Naive thymus-derived CD4-positive, alpha-beta T cell (primary cell): ENCODE measurements around the gene IL36B. TPM values are rescaled to one million over a fixed set of nuclear protein-coding genes. Genes with fewer than 3 reads are reported as not detected.

ENCODE experiments used
- ATAC-seq: fragments of 150-1000 bp; cut with Tn5 transposase; 2 replicates; pipeline ENCODE4 v1.10.0; 2021; ENCODE audit warnings: mild to moderate bottlenecking, moderate library complexity
- CTCF ChIA-PET: fragments of 350-600 bp; sonication (Branson Sonifier 250); formaldehyde crosslinking; loops from one replicate; lab custom pipeline; 2021; ENCODE audit warnings: antibody characterized with exemption; lab: Charles Lee
- POLR2A ChIA-PET: fragments of 350-600 bp; sonication (Branson Sonifier 250); formaldehyde crosslinking; loops from one replicate; lab custom pipeline; 2021; ENCODE audit warnings: antibody characterized with exemption, inconsistent platforms; lab: Charles Lee
- DNase-seq, 9 donors: peaks; one replicate each; pipeline versions ENCODE4 v3.0.0 to v3.0.0-alpha.2; 2020 to 2022; ENCODE audit warnings: mixed read lengths in 1 of 9
- H3K27ac ChIP-seq: one replicate; pipeline ENCODE4 v1.7.0; 2013; ENCODE audit warnings: mild to moderate bottlenecking, low read depth, low read length, moderate library complexity
- H3K27me3 ChIP-seq, 2 donors: one replicate each; pipeline ENCODE4 v1.7.0; 2013; ENCODE audit warnings: low read length in 2 of 2, mild to moderate bottlenecking in 2 of 2, moderate library complexity in 2 of 2; ENCODE audit not compliant: control insufficient read depth in 2 of 2, insufficient read depth in 2 of 2
- H3K36me3 ChIP-seq, 3 experiments: 1 replicate in 2 of 3; 2 replicates in 1 of 3; pipeline ENCODE4 v1.7.0; 2013; ENCODE audit warnings: low read length in 3 of 3, mild to moderate bottlenecking in 3 of 3, moderate library complexity in 1 of 3; ENCODE audit not compliant: insufficient read depth in 3 of 3, control insufficient read depth in 2 of 3
- H3K4me1 ChIP-seq, 2 donors: one replicate each; pipeline ENCODE4 v1.7.0; 2013; ENCODE audit warnings: low read length in 2 of 2, mild to moderate bottlenecking in 2 of 2, moderate library complexity in 1 of 2; ENCODE audit not compliant: control insufficient read depth in 2 of 2, insufficient read depth in 2 of 2
- H3K4me3 ChIP-seq: 2 replicates; pipeline ENCODE4 v1.7.0; 2013; ENCODE audit warnings: mild to moderate bottlenecking, low read length
- H3K9me3 ChIP-seq, 3 experiments: 1 replicate in 2 of 3; 2 replicates in 1 of 3; pipeline ENCODE4 v1.7.0; 2013; ENCODE audit warnings: low read length in 3 of 3; ENCODE audit not compliant: control insufficient read depth in 2 of 3
- H3K27ac Mint-ChIP-seq, 9 donors: one replicate each; pipeline ENCODE4 v1.8.0; 2020 to 2022; ENCODE audit warnings: mixed read lengths in 9 of 9, mild to moderate bottlenecking in 8 of 9, moderate library complexity in 5 of 9, inconsistent platforms in 2 of 9
- H3K27me3 Mint-ChIP-seq, 5 donors: one replicate each; pipeline ENCODE4 v1.8.0; 2021 to 2022; ENCODE audit warnings: mixed read lengths in 5 of 5, mild to moderate bottlenecking in 1 of 5
- H3K36me3 Mint-ChIP-seq, 5 donors: one replicate each; pipeline ENCODE4 v1.8.0; 2020 to 2022; ENCODE audit warnings: mixed read lengths in 5 of 5, mild to moderate bottlenecking in 3 of 5, inconsistent platforms in 1 of 5
- H3K4me1 Mint-ChIP-seq, 7 donors: one replicate each; pipeline ENCODE4 v1.8.0; 2020 to 2022; ENCODE audit warnings: mixed read lengths in 7 of 7, mild to moderate bottlenecking in 3 of 7, inconsistent platforms in 1 of 7
- H3K4me3 Mint-ChIP-seq, 10 donors: one replicate each; pipeline ENCODE4 v1.8.0; 2020 to 2022; ENCODE audit warnings: mild to moderate bottlenecking in 10 of 10, mixed read lengths in 10 of 10, moderate library complexity in 6 of 10, inconsistent platforms in 2 of 10
- H3K9me3 Mint-ChIP-seq, 11 donors: one replicate each; pipeline ENCODE4 v1.8.0; 2020 to 2022; ENCODE audit warnings: mixed read lengths in 11 of 11, mild to moderate bottlenecking in 4 of 11, inconsistent platforms in 1 of 11, moderate library complexity in 1 of 11
- intact Hi-C, 2 donors: fragments of 100-400 bp; cut with micrococcal nuclease; formaldehyde crosslinking; loops; one replicate each; pipeline ENCODE4 v1.15.1; 2023
- polyA plus RNA-seq, 2 donors: library from polyadenylated mRNA; unstranded; fragments of 300-500 nt; fragmentation: Illumina TruSeq; gene quantifications; one replicate each; pipeline ENCODE4 v1.2.3, GENCODE V29; 2021
- total RNA-seq, 6 experiments: library from RNA in 5 of 6; stranded (reverse) in 5 of 6; gene quantifications; 1 replicate in 5 of 6; 2 replicates in 1 of 6; pipeline ENCODE4 v1.2.3 and lab custom pipeline; 2021 to 2026

The IL36B gene
- total and polyA plus RNA-seq, 7 experiments from 2014 or later, result not detected

DNA sequence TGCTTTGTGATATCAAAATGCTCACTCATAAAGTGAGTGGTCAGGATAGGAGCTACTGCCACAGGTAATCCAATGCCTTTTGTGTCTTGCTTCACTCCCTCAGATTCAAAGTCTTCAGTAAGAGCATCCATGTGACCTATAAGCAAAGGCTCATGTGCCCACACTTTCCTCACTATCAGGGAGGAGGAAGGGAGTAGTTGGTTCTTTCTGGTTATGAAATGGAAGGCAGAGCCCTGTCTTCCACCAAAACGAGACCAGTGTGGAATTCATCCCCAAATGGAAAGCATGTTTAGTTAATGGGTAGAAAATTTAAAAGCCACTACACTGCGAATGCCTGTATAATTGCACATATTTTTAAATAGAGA lies 40.9 kb upstream of the IL36B start:
- no peak overlapping the region for H3K4me3 Mint-ChIP-seq
- no peak overlapping the region for H3K27ac ChIP-seq
- H3K36me3 Mint-ChIP-seq, result peaks cover 5 to 26% (median 8%) of the 10 kb centered on the region in 5 donors
- CTCF ChIA-PET, result no interaction called here
- intact Hi-C loops, result no loop called here
- H3K36me3 ChIP-seq, result no peaks in the 10 kb centered on the region
- POLR2A ChIA-PET, result interaction anchor here (1.7 kb wide), 1 partner anchor 13 kb away, joined by 3 read pairs; no protein-coding TSS in a partner anchor
- H3K27me3 ChIP-seq, result peaks cover 0 to 3% of the 10 kb centered on the region in 2 donors
- H3K9me3 Mint-ChIP-seq, result peaks cover 0 to 30% (median 14%) of the 10 kb centered on the region in 11 donors
- ATAC-seq (no peak), DNase-seq (no peak)
- H3K4me1 ChIP-seq, result peaks cover 4 to 5% of the 10 kb centered on the region in 2 donors
- no peaks in the 10 kb centered on the region for H3K9me3 ChIP-seq
- H3K27ac Mint-ChIP-seq, result no peak overlapping the region
- no peak overlapping the region for H3K4me3 ChIP-seq
- peaks cover 0 to 6% (median 0%) of the 10 kb centered on the region in 5 donors for H3K27me3 Mint-ChIP-seq
- peaks cover 7 to 19% (median 11%) of the 10 kb centered on the region in 7 donors for H3K4me1 Mint-ChIP-seq

DNA sequence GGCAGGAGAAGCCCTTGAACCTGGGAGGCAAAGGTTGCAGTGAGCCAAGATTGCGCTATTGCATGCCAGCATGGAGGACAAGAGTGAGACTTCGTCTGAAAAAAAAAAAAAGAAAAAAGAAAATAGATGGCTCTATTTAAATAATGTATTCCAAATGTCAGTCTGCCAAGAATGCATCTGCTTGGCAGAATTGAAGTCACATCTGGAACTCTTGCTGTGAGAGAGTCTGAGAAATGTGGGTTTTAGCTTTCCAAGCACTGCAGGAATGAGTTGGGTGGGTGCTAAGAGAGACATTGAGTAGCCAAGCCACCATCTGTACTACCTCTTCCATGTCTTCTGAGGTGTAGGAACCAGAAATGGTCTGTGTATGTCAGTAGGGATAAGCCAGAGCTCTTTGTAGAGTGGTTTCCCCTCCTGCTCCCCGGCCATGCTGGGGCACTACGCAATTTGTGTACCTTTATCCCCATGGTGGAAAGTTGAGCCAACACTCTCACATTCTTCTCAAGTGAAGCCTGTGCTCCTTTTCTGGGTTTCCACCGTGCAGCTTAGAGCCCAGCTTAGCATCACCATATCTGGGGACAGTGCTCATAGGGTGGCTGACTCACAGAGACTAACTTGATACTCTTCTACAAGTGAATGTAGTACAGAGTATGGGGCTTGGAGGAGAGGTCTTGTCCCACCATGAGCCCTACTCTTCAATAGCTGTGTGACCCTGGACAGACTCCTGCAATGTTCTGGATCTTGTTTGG lies 40.4 kb upstream of the IL36B start:
- Mint-ChIP-seq H3K4me3 (no peak overlapping the region), H3K9me3 (peaks cover 0 to 29% (median 14%) of the 10 kb centered on the region in 11 donors), H3K27ac (no peak overlapping the region), H3K4me1 (peaks cover 2 to 13% (median 6%) of the 10 kb centered on the region in 7 donors), H3K27me3 (peaks cover 0 to 6% (median 0%) of the 10 kb centered on the region in 5 donors), H3K36me3 (peaks cover 5 to 23% (median 7%) of the 10 kb centered on the region in 5 donors)
- ATAC-seq (no peak), DNase-seq (no peak)
- no peaks in the 10 kb centered on the region for H3K9me3 ChIP-seq
- intact Hi-C loops, result no loop called here
- ChIA-PET CTCF (no interaction called here), POLR2A (interaction anchor here (1.7 kb wide), 1 partner anchor 13 kb away, joined by 3 read pairs; no protein-coding TSS in a partner anchor)
- H3K4me1 ChIP-seq, result peaks cover 0 to under 1% of the 10 kb centered on the region in 2 donors
- H3K27me3 ChIP-seq, result peaks cover 0 to 3% of the 10 kb centered on the region in 2 donors
- no peaks in the 10 kb centered on the region for H3K36me3 ChIP-seq
- no peak overlapping the region for H3K4me3 ChIP-seq
- no peak overlapping the region for H3K27ac ChIP-seq

DNA sequence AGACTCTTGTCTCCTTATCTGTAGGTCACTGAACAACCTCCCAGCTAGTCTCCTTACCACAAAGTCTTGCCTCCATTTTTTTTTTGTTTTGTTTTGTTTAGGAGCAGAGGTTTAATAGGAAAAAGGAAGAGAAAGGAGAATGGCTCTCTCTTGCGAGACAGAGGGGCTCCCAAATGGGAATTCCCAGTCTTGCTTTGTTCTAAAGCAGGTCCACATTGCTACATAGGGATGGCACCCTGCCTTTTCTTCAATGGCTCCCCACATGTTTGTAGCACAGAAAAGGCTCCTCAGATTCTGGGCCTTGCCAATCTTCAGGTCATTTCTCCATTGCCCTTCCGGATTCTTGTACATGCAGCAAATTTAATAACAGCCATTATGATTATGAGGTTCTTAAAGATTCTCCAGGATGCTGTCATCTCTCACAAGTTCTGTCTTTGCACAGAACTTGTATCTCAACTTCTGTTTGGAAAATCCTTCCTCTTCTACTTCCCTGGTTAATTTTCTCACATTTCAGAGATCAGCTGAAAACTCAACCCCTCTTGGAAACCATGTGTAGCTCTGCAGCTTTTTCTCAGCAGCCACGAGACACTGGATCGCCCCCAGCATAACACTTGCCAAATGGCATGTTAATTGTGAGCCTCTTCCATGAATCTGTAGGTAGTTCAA lies 38.7 kb upstream of the IL36B start:
- peaks cover 0 to 8% (median 3%) of the 10 kb centered on the region in 5 donors for H3K36me3 Mint-ChIP-seq
- Histone ChIP-seq H3K4me1 (no peaks in the 10 kb centered on the region), H3K4me3 (no peak overlapping the region), H3K27me3 (peaks cover 0 to 3% of the 10 kb centered on the region in 2 donors), H3K27ac (no peak overlapping the region), H3K36me3 (no peaks in the 10 kb centered on the region), H3K9me3 (no peaks in the 10 kb centered on the region)
- H3K9me3 Mint-ChIP-seq, result peaks cover 0 to 16% (median 6%) of the 10 kb centered on the region in 11 donors
- no peak for ATAC-seq
- peaks cover 0 to 6% (median 0%) of the 10 kb centered on the region in 5 donors for H3K27me3 Mint-ChIP-seq
- H3K4me1 Mint-ChIP-seq, result no peaks in the 10 kb centered on the region
- no peak overlapping the region for H3K27ac Mint-ChIP-seq
- ChIA-PET POLR2A (interaction anchor here (0.8 kb wide), 1 partner anchor 144 kb away, joined by 8 read pairs; no protein-coding TSS in a partner anchor), CTCF (no interaction called here)
- no peak overlapping the region for H3K4me3 Mint-ChIP-seq
- intact Hi-C loops, result no loop called here
- DNase-seq, result no peak

DNA sequence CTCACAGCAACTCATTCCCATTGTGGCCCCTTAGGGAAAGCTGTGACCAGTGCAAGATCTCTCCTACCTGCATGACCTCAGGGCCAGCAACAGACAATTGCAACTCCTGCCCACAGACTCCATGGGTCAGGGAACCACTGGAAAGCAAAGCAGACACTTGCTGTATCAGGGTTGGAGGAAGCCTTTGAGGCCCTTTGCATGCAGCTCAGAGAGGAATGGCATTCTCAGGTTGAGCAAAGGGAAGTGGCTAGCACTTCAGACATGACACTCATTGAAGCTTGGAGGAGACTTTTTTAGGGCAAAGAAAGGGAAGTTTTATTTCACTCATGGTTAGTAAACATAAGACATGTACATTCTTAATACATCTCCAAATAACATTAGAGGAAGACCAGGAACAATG lies 37.2 kb upstream of the IL36B start:
- Mint-ChIP-seq H3K9me3 (peaks cover 0 to 10% (median 0%) of the 10 kb centered on the region in 11 donors), H3K36me3 (peaks cover 0 to 7% (median under 1%) of the 10 kb centered on the region in 5 donors), H3K27ac (no peak overlapping the region), H3K4me1 (peaks cover 0 to 3% (median 0%) of the 10 kb centered on the region in 7 donors), H3K4me3 (no peak overlapping the region), H3K27me3 (peaks cover 0 to 3% (median 0%) of the 10 kb centered on the region in 5 donors)
- H3K36me3 ChIP-seq, result no peaks in the 10 kb centered on the region
- no peaks in the 10 kb centered on the region for H3K4me1 ChIP-seq
- intact Hi-C loops, result no loop called here
- ChIA-PET CTCF (interaction anchor here (0.7 kb wide), 1 partner anchor 26 kb away, joined by 3 read pairs; no protein-coding TSS in a partner anchor), POLR2A (no interaction called here)
- ATAC-seq (peak; percentile 27), DNase-seq (no peak)
- no peak overlapping the region for H3K27ac ChIP-seq
- H3K4me3 ChIP-seq, result no peak overlapping the region
- H3K27me3 ChIP-seq, result peaks cover 0 to 3% of the 10 kb centered on the region in 2 donors
- no peaks in the 10 kb centered on the region for H3K9me3 ChIP-seq

DNA sequence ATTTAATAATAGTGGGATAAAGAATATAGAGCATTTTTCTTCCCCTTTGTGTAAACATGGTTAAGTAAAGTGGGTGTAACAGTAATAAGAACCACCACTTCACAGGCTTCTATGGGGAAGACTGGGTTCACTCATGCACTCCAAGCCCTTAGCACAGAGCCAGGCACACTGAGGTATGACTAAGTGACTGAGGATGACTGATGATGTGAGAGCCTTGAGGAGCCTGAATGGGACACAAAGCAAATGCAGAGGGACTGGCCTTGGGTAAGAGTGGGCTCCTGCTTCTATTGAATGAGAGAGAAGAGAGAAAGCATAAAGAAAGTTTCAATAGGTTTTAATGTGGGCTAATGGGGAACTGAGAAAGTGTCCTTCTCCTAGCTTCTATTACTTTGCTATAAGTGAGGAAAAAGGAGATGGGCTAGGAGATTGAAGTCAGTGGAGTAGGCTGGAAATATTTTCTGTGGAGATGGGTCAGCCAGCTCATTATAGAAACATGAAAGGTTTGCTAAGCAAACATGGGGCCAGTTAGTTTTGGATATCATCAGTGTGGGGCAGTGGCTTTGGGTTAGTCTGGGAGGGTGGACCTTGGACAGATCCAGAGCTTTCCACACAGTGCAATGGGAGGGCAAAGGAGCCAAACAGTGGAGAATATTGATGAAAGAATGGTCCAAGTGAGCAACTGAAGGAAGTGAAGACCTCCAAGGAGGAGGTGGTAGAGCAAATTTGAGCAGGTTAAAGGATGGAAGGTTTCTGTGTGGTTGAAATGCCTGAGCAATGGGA lies 35.7 kb upstream of the IL36B start:
- H3K27ac Mint-ChIP-seq, result no peak overlapping the region
- H3K4me1 ChIP-seq, result no peaks in the 10 kb centered on the region
- intact Hi-C loops, result no loop called here
- peaks cover 0 to 5% (median 0%) of the 10 kb centered on the region in 7 donors for H3K4me1 Mint-ChIP-seq
- ATAC-seq (no peak), DNase-seq (no peak)
- no peaks in the 10 kb centered on the region for H3K9me3 ChIP-seq
- POLR2A ChIA-PET, result interaction anchor here (1.2 to 1.6 kb wide), 2 partner anchors 13 to 116 kb away, joined by 3 to 4 read pairs; no protein-coding TSS in a partner anchor
- no peaks in the 10 kb centered on the region for H3K27me3 Mint-ChIP-seq
- H3K4me3 ChIP-seq, result no peak overlapping the region
- no peak overlapping the region for H3K27ac ChIP-seq
- no peaks in the 10 kb centered on the region for H3K36me3 ChIP-seq
- peaks cover 0 to 4% (median 0%) of the 10 kb centered on the region in 11 donors for H3K9me3 Mint-ChIP-seq
- no peak overlapping the region for H3K4me3 Mint-ChIP-seq
- CTCF ChIA-PET, result interaction anchor here (2.0 kb wide), 1 partner anchor 49 kb away, joined by 4 read pairs; no protein-coding TSS in a partner anchor
- H3K27me3 ChIP-seq, result no peaks in the 10 kb centered on the region
- H3K36me3 Mint-ChIP-seq, result peaks cover 0 to 7% (median 0%) of the 10 kb centered on the region in 5 donors

DNA sequence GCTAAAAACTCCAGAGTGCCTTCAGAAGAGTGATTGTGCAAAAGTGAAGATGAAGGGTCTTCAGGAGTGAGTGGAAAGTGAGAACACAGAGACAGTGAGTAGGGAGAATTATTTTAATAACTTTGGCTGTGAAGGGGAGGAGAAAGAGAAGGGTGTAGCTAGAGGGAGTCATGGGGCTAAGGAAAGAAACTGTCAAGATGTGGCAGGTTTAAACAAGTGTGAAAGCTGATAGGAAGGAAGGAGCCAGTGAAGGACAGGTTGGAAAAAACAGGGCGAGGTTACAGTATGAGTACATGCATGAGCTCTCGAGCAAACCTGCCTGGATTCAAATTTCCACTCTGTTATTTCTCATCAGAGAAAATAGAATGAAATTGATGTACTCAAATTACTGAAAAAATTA lies 32.9 kb upstream of the IL36B start:
- CTCF ChIA-PET, result interaction anchor here (1.1 kb wide), 1 partner anchor 113 kb away, joined by 3 read pairs; no protein-coding TSS in a partner anchor
- Histone ChIP-seq H3K9me3 (no peaks in the 10 kb centered on the region), H3K4me3 (no peak overlapping the region), H3K4me1 (no peaks in the 10 kb centered on the region), H3K27me3 (no peaks in the 10 kb centered on the region), H3K36me3 (no peaks in the 10 kb centered on the region), H3K27ac (no peak overlapping the region)
- H3K36me3 Mint-ChIP-seq, result peaks cover 0 to 7% (median 0%) of the 10 kb centered on the region in 5 donors
- POLR2A ChIA-PET, result no interaction called here
- intact Hi-C loops, result loop anchor here (2.0 kb wide), 2 partner anchors 113 to 119 kb away; no protein-coding TSS in a partner anchor
- peaks cover 0 to 7% (median 0%) of the 10 kb centered on the region in 7 donors for H3K4me1 Mint-ChIP-seq
- H3K27ac Mint-ChIP-seq, result no peak overlapping the region
- ATAC-seq (no peak), DNase-seq (no peak)
- H3K4me3 Mint-ChIP-seq, result no peak overlapping the region
- H3K27me3 Mint-ChIP-seq, result peaks cover 0 to 4% (median 0%) of the 10 kb centered on the region in 5 donors
- peaks cover 0 to 4% (median 0%) of the 10 kb centered on the region in 11 donors for H3K9me3 Mint-ChIP-seq
